SK-N-SH (cell line): Measurements from ENCODE around the gene EDN2. TPM values are rescaled to one million over a fixed set of nuclear protein-coding genes. Genes with fewer than 3 reads are reported as not detected.
A peak's percentile ranks its signal among the peaks of the same experiment; 100 is the strongest.

Experiments used
- CTCF ChIA-PET: fragments of 300-600, 350-600 bp; formaldehyde crosslinking; extraction: SDS; loops from one replicate; lab custom pipeline; 2021; lab: Yijun Ruan, JAX
- POLR2A ChIA-PET: fragments of 350-600 bp; sonication (Branson Sonifier 250); formaldehyde crosslinking; extraction: SDS; loops from one replicate; lab custom pipeline; 2020; ENCODE audit warnings: antibody characterized with exemption, inconsistent platforms; lab: Yijun Ruan, JAX
- DNase-seq: peaks from one replicate; pipeline ENCODE4 v3.0.0; 2012
- H2AFZ ChIP-seq: fragments of 200-600 bp; sonication (generic); 2 replicates; pipeline ENCODE4 v1.8.1; 2016; ENCODE audit warnings: antibody characterized with exemption, mild to moderate bottlenecking, low read depth
- H3F3A ChIP-seq: fragments of 200-600 bp; sonication (generic); replicated peaks from 2 replicates; pipeline ENCODE3; 2016; ENCODE audit warnings: antibody characterized with exemption, mild to moderate bottlenecking; ENCODE audit not compliant: insufficient read depth
- H3K27ac ChIP-seq, 2 experiments: fragments of 200-500 bp in 1 of 2; fragments of 200-600 bp in 1 of 2; sonication (Bioruptor generic) in 1 of 2; sonication (generic), shearing (Covaris generic) in 1 of 2; 2 replicates each; pipeline versions ENCODE4 v1.5.1 to v1.6.1; 2014 to 2016; ENCODE audit warnings: low read depth in 2 of 2, inconsistent platforms in 1 of 2, low read length in 1 of 2, mild to moderate bottlenecking in 1 of 2, mixed read lengths in 1 of 2
- H3K27me3 ChIP-seq: fragments of 200-600 bp; sonication (generic), shearing (Covaris generic); 2 replicates; pipeline ENCODE4 v1.6.1; 2016; ENCODE audit warnings: mixed run types; ENCODE audit not compliant: insufficient read depth
- H3K36me3 ChIP-seq, 2 experiments: fragments of 200-500 bp in 1 of 2; fragments of 200-600 bp in 1 of 2; sonication (Bioruptor generic) in 1 of 2; sonication (generic) in 1 of 2; replicated peaks in 1 of 2; 2 replicates each; pipeline versions ENCODE3 to v1.5.1; 2014 to 2016; ENCODE audit warnings: low read length in 1 of 2, mild to moderate bottlenecking in 1 of 2; ENCODE audit not compliant: insufficient read depth in 2 of 2, control insufficient read depth in 1 of 2
- H3K4me1 ChIP-seq, 2 experiments: fragments of 200-500 bp in 1 of 2; fragments of 200-600 bp in 1 of 2; sonication (Bioruptor generic) in 1 of 2; sonication (generic), shearing (Covaris generic) in 1 of 2; 2 replicates each; pipeline versions ENCODE4 v1.5.1 to v1.6.1; 2014 to 2016; ENCODE audit warnings: low read depth in 1 of 2, low read length in 1 of 2, mixed run types in 1 of 2; ENCODE audit not compliant: insufficient read depth in 2 of 2, control insufficient read depth in 1 of 2
- H3K4me2 ChIP-seq: fragments of 200-600 bp; sonication (generic), shearing (Covaris generic); 2 replicates; pipeline ENCODE4 v1.6.1; 2017; ENCODE audit warnings: mixed run types
- H3K4me3 ChIP-seq, 2 experiments: fragments of 200-500 bp in 1 of 2; fragments of 200-600 bp in 1 of 2; sonication (Bioruptor generic) in 1 of 2; sonication (generic), shearing (Covaris generic) in 1 of 2; 2 replicates each; pipeline versions ENCODE4 v1.5.1 to v1.8.1; 2014 to 2016; ENCODE audit warnings: low read depth in 2 of 2, inconsistent platforms in 1 of 2, low read length in 1 of 2, mild to moderate bottlenecking in 1 of 2, mixed read lengths in 1 of 2, moderate library complexity in 1 of 2
- H3K79me2 ChIP-seq: fragments of 200-600 bp; sonication (generic); 2 replicates; pipeline ENCODE4 v1.8.1; 2017; ENCODE audit warnings: mild to moderate bottlenecking; ENCODE audit not compliant: insufficient read depth
- H3K9ac ChIP-seq: fragments of 200-600 bp; sonication (generic); 2 replicates; pipeline ENCODE4 v1.6.1; 2017; ENCODE audit warnings: mixed run types
- H3K9me2 ChIP-seq: fragments of 200-600 bp; sonication (generic); 2 replicates; pipeline ENCODE4 v1.6.1; 2017; ENCODE audit warnings: mixed run types
- H3K9me3 ChIP-seq: fragments of 200-600 bp; sonication (generic); 2 replicates; pipeline ENCODE4 v1.6.1; 2017; ENCODE audit warnings: mixed run types, mild to moderate bottlenecking, moderate library complexity
- H4K20me1 ChIP-seq: fragments of 200-600 bp; sonication (generic); 2 replicates; pipeline ENCODE4 v1.6.1; 2017; ENCODE audit warnings: mild to moderate bottlenecking, mixed run types; ENCODE audit not compliant: insufficient read depth
- CTCF ChIP-seq: fragments of 200-600 bp; sonication (generic); IDR thresholded peaks from 2 replicates; pipeline ENCODE4 v1.6.1; 2017; ENCODE audit warnings: antibody characterized with exemption, mild to moderate bottlenecking, moderate library complexity
- EZH2phosphoT487 ChIP-seq: fragments of 200-600 bp; sonication (generic); IDR thresholded peaks from 2 replicates; pipeline ENCODE4 v1.6.1; 2017; ENCODE audit warnings: low read depth, mixed run types, mild to moderate bottlenecking, antibody characterized with exemption, moderate library complexity, borderline replicate concordance
- FOXJ3 ChIP-seq: sonication (generic); formaldehyde crosslinking; IDR thresholded peaks from 2 replicates; pipeline ENCODE4 v1.5.1; 2020; ENCODE audit warnings: mild to moderate bottlenecking, missing genetic modification reagents
- FOXM1 ChIP-seq: IDR thresholded peaks from 2 replicates; pipeline ENCODE4 v1.4.0; 2012; ENCODE audit warnings: low read depth, mild to moderate bottlenecking
- JUND ChIP-seq: IDR thresholded peaks from 2 replicates; pipeline ENCODE4 v1.4.0; 2012
- MAX ChIP-seq: IDR thresholded peaks from 2 replicates; pipeline ENCODE4 v1.4.0; 2012; ENCODE audit warnings: low read depth
- MXI1 ChIP-seq: IDR thresholded peaks from 2 replicates; pipeline ENCODE4 v1.6.1; 2012; ENCODE audit warnings: mild to moderate bottlenecking, low read depth, low read length, improper control_type of control experiment
- NFIC ChIP-seq: IDR thresholded peaks from 2 replicates; pipeline ENCODE4 v1.4.0; 2012; ENCODE audit warnings: borderline replicate concordance
- PBX3 ChIP-seq: IDR thresholded peaks from 2 replicates; pipeline ENCODE4; 2012
- POLR2AphosphoS5 ChIP-seq: IDR thresholded peaks from 2 replicates; pipeline ENCODE4 v1.6.1; 2012; ENCODE audit warnings: low read depth, low read length
- RAD21 ChIP-seq: IDR thresholded peaks from 2 replicates; pipeline ENCODE4 v1.6.1; 2012; ENCODE audit warnings: mild to moderate bottlenecking, low read length
- SMC3 ChIP-seq: IDR thresholded peaks from 2 replicates; pipeline ENCODE4 v1.6.1; 2012; ENCODE audit warnings: low read depth, low read length, improper control_type of control experiment
- USF1 ChIP-seq: IDR thresholded peaks from 2 replicates; pipeline ENCODE4 v1.4.0; 2012; ENCODE audit warnings: low read depth, borderline replicate concordance
- ZBTB33 ChIP-seq: IDR thresholded peaks from 2 replicates; pipeline ENCODE4 v1.4.0; 2012; ENCODE audit warnings: low read depth, borderline replicate concordance
- WGBS: methylation state at CpG from one replicate; pipeline ENCODE4 v1.1.6; 2017; ENCODE audit warnings: low lambda C conversion rate; 5-methylcytosine and 5-hydroxymethylcytosine counted together
- polyA plus RNA-seq, 3 experiments: library from polyadenylated mRNA; depleted of rRNA; stranded (reverse); fragments of >200 nt; gene quantifications; 2 replicates each; pipeline ENCODE4 v1.2.3, GENCODE V29; 2012

The EDN2 gene
- polyA plus RNA-seq, 1 of the 3 experiments (the other 2 are of a cell fraction): 0.97 TPM

GRCh38 chr1:41475859-41476567 is 8.5 kb downstream of the EDN2 start:
- Histone ChIP-seq H4K20me1 (no peaks in the 10 kb centered on the region), H3K9ac (no peak overlapping the region), H2AFZ (peak overlapping the region; percentile 20; the same call in 1 of the 2 replicates), H3K4me1 (peaks cover 34 to 55% of the 10 kb centered on the region in 2 experiments), H3K9me2 (no peaks in the 10 kb centered on the region), H3K27me3 (no peaks in the 10 kb centered on the region), H3K9me3 (no peaks in the 10 kb centered on the region), H3F3A (peaks cover 16% of the 10 kb centered on the region), H3K27ac (peak overlapping the region; percentile 39 to 43), H3K4me2 (no peak overlapping the region), H3K4me3 (no peak overlapping the region), H3K79me2 (no peaks in the 10 kb centered on the region), H3K36me3 (no peaks in the 10 kb centered on the region)
- 59% methylated on average over 8 of the region's 8 CpGs for WGBS
- ChIA-PET CTCF (interaction anchor here (0.7 to 11.2 kb wide), 15 partner anchors 9 to 380 kb away, joined by 3 to 93 read pairs (median 4); partner anchors contain the start of gene EDN2), POLR2A (interaction anchor here (0.9 kb wide), 1 partner anchor 29 kb away, joined by 3 read pairs; no protein-coding TSS in a partner anchor)
- TF ChIP-seq RAD21 (peak; percentile 41; the same call in 1 of the 2 replicates), USF1 (no peak), EZH2phosphoT487 (no peak), MAX (no peak), FOXJ3 (CRISPR knock-in tag) (no peak), NFIC (peak; percentile 40), SMC3 (no peak), FOXM1 (no peak), ZBTB33 (no peak), PBX3 (peak; percentile 65), CTCF (peak; percentile 38), POLR2AphosphoS5 (no peak), JUND (no peak), MXI1 (no peak)
- DNase-seq: no peak
